Measurements from ENCODE around the gene MSL1. TPM values are rescaled to one million over a fixed set of nuclear protein-coding genes. Genes with fewer than 3 reads are reported as not detected.

The MSL1 gene
- total RNA-seq, 1 experiment from 2014 or later, result 96.3 TPM

DNA sequence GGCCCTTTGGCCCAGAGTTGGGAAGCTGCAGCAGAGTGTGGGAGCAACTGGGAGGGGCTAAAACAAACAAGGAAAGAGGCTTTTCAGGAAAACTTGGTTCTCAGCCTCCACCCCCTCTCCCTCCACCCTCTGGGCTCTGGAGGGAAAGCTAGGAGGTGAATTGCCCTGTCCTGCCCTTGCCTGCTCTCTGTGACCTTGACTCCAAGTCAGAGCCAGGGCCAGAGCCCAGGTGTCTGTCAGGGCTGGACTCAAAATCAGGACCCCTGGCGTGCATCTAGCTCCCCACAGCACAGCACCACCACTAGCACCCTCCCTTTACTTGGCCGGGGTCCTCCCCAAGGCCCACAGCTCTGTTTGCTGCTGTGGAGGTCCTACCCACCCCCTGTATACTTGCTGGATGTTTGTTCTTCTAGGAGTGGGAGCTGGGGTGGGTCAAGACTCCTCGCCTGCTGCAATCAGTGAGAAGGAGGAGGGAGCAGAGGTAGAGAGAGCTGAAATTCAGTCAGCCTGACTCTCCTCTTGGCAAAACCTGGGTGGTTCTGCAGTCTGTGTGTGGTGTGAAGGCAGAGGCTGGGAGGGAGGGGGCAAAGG, 18.6 kb upstream of the MSL1 start:
- no peak for DNase-seq (ENCODE audit: low read depth, low spot score)
- TF ChIP-seq SIN3A (IDR thresholded peaks at IDR 0.05; ENCODE audit: borderline replicate concordance, insufficient read depth, low read depth, low read length) (no peak), TCF7L2 (IDR thresholded peaks at IDR 0.05; ENCODE audit: low read depth, low read length) (no peak)
- TF ChIP-seq, protein P1, sequence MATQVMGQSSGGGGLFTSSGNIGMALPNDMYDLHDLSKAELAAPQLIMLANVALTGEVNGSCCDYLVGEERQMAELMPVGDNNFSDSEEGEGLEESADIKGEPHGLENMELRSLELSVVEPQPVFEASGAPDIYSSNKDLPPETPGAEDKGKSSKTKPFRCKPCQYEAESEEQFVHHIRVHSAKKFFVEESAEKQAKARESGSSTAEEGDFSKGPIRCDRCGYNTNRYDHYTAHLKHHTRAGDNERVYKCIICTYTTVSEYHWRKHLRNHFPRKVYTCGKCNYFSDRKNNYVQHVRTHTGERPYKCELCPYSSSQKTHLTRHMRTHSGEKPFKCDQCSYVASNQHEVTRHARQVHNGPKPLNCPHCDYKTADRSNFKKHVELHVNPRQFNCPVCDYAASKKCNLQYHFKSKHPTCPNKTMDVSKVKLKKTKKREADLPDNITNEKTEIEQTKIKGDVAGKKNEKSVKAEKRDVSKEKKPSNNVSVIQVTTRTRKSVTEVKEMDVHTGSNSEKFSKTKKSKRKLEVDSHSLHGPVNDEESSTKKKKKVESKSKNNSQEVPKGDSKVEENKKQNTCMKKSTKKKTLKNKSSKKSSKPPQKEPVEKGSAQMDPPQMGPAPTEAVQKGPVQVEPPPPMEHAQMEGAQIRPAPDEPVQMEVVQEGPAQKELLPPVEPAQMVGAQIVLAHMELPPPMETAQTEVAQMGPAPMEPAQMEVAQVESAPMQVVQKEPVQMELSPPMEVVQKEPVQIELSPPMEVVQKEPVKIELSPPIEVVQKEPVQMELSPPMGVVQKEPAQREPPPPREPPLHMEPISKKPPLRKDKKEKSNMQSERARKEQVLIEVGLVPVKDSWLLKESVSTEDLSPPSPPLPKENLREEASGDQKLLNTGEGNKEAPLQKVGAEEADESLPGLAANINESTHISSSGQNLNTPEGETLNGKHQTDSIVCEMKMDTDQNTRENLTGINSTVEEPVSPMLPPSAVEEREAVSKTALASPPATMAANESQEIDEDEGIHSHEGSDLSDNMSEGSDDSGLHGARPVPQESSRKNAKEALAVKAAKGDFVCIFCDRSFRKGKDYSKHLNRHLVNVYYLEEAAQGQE (IDR thresholded peaks at IDR 0.05; ENCODE audit: insufficient read depth in 1 of 2, low read depth in 2 of 2, low read length in 1 of 2), result no peak
- TF ChIP-seq, protein P2, sequence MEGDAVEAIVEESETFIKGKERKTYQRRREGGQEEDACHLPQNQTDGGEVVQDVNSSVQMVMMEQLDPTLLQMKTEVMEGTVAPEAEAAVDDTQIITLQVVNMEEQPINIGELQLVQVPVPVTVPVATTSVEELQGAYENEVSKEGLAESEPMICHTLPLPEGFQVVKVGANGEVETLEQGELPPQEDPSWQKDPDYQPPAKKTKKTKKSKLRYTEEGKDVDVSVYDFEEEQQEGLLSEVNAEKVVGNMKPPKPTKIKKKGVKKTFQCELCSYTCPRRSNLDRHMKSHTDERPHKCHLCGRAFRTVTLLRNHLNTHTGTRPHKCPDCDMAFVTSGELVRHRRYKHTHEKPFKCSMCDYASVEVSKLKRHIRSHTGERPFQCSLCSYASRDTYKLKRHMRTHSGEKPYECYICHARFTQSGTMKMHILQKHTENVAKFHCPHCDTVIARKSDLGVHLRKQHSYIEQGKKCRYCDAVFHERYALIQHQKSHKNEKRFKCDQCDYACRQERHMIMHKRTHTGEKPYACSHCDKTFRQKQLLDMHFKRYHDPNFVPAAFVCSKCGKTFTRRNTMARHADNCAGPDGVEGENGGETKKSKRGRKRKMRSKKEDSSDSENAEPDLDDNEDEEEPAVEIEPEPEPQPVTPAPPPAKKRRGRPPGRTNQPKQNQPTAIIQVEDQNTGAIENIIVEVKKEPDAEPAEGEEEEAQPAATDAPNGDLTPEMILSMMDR (IDR thresholded peaks at IDR 0.05), result no peak
- Histone ChIP-seq H3K9me3 (ENCODE audit: control insufficient read depth, insufficient read depth, low read depth, low read length) (no peaks in the 10 kb centered on the region), H3K4me3 (ENCODE audit: low read depth in 2 of 2, low read length in 2 of 2) (no peak overlapping the region), H3K36me3 (ENCODE audit: control insufficient read depth, insufficient read depth, low read length) (no peaks in the 10 kb centered on the region), H3K27me3 (ENCODE audit: control insufficient read depth, insufficient read depth, low read length) (no peaks in the 10 kb centered on the region), H3K4me1 (ENCODE audit: control insufficient read depth, insufficient read depth, low read length) (peaks cover 34% of the 10 kb centered on the region), H3K27ac (ENCODE audit: low read length) (peak overlapping the region; percentile 30; the same call in 1 of the 2 replicates)
- ATAC-seq, result no peak
- ChIA-PET CTCF (interaction anchor here (0.7 to 0.9 kb wide), 3 partner anchors 8 to 30 kb away, joined by 3 read pairs; no protein-coding TSS in a partner anchor), POLR2A (interaction anchor here (0.7 to 1.2 kb wide), 3 partner anchors 10 to 185 kb away, joined by 3 to 5 read pairs (median 3); partner anchors contain the start of gene MSL1)
- BruUV-seq (replicated peaks), result no TSS peak
- in situ Hi-C loops (cut with HindIII; ENCODE audit: low pct_unique_long_range_greater_than_20kb, low sequenced_read_pairs), result no loop called here
- intact Hi-C loops (cut with micrococcal nuclease; ENCODE audit: unreplicated experiment), result no loop called here

DNA sequence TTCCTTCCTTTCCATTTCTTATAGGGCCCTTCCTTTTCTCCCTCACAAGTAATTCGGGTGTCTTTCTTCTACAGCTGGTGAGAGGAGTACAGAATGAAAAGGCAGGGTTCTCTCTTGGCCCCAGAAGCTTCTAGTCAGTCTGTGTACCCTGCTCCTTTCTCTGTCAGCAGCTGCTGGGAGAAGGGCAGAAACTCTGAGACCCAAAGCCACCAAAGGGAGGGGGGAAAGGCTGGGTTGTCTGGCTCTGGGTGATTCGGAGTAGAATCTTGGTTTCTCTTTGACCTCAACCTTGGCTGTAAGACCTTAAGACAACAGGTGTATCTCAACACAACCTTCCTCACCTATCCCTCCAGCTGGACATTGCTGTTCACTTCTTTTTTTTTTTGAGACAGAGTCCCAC, 18.1 kb upstream of the MSL1 start:
- Histone ChIP-seq H3K27ac (ENCODE audit: low read length) (peak overlapping the region; percentile 30; the same call in 1 of the 2 replicates), H3K27me3 (ENCODE audit: control insufficient read depth, insufficient read depth, low read length) (no peaks in the 10 kb centered on the region), H3K36me3 (ENCODE audit: control insufficient read depth, insufficient read depth, low read length) (no peaks in the 10 kb centered on the region), H3K9me3 (ENCODE audit: control insufficient read depth, insufficient read depth, low read depth, low read length) (no peaks in the 10 kb centered on the region), H3K4me3 (ENCODE audit: low read depth in 2 of 2, low read length in 2 of 2) (no peak overlapping the region), H3K4me1 (ENCODE audit: control insufficient read depth, insufficient read depth, low read length) (peaks cover 31% of the 10 kb centered on the region)
- POLR2A ChIA-PET, result interaction anchor here (0.7 kb wide), 1 partner anchor 185 kb away, joined by 5 read pairs; no protein-coding TSS in a partner anchor
- in situ Hi-C loops (cut with HindIII; ENCODE audit: low pct_unique_long_range_greater_than_20kb, low sequenced_read_pairs) (no loop called here), intact Hi-C loops (cut with micrococcal nuclease; ENCODE audit: unreplicated experiment) (no loop called here)
- DNase-seq (ENCODE audit: low read depth, low spot score) (no peak), ATAC-seq (no peak)
- TF ChIP-seq, protein P1 (IDR thresholded peaks at IDR 0.05; ENCODE audit: insufficient read depth in 1 of 2, low read depth in 2 of 2, low read length in 1 of 2), result no peak
- no peak for TF ChIP-seq SIN3A (IDR thresholded peaks at IDR 0.05; ENCODE audit: borderline replicate concordance, insufficient read depth, low read depth, low read length)
- TF ChIP-seq, protein P2 (IDR thresholded peaks at IDR 0.05), result no peak
- CTCF ChIA-PET, result interaction anchor here (0.9 kb wide), 1 partner anchor 9 kb away, joined by 3 read pairs; no protein-coding TSS in a partner anchor
- BruUV-seq (replicated peaks), result no TSS peak

All from Panc1 (cell line).